ENCODE measurements around the gene ABCB4.

Gene ABCB4

DNA sequence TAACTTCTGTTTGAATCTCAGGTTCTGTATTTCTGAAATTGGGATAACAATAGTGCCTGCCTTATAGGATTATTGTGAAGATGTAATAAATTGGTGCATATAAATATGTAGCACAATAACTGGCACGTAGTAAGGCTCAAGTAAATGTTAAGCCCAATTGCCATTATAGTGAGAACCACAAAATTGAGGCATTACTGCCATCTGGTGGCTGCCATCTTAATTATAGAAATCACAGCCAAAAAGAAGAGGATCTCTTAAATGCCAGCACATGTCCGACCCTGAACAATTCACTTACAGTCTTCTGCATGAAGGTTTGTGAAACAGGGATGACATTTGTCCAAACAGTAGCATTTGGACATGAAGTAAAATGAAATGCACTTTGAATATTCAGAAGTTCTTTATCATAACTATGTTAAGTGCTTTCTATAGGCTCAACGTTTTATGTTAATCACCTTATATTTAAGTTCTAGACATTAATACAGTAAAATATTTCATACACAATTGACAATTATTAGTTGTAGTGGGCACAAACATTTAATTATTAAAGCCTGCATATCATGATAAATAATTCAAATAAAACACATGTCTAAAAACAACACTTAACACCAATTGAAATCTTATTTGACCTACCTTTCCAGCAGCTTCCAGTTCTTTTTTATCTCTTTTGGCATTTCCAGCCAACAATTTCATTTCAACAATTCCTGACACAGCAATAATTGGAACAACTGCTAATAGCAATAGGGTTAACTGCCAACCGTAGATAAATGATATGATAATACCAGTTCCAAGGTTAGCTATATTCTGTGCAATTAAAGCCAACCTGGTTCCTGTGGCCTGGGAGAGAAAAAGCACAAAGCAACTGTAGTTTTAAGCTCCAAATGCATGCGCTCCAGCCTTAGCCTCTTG is 58.5 kb downstream of the ABCB4 start:
- DNase-seq = peak; percentile 2 to 76 (median 38)

DNA sequence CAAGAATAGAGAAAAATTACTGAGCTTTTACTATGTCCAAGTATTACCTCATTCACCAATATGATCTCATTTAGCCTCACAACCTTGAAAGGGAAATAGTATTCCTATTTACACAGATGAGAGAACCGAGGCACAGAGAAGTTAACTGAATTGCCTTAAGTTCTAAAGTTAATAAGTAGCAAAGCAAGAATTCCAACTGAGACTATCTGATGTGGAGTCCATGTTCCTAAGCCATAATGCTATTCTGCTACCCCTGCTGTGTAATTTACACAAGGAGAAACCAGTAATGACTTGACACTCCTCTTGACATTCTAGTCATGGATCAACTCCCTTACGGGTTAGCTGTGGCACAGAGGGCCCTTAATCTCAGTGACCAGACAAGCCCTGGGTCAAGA is 60.7 kb downstream of the ABCB4 start:
- DNase-seq = no peak

DNA sequence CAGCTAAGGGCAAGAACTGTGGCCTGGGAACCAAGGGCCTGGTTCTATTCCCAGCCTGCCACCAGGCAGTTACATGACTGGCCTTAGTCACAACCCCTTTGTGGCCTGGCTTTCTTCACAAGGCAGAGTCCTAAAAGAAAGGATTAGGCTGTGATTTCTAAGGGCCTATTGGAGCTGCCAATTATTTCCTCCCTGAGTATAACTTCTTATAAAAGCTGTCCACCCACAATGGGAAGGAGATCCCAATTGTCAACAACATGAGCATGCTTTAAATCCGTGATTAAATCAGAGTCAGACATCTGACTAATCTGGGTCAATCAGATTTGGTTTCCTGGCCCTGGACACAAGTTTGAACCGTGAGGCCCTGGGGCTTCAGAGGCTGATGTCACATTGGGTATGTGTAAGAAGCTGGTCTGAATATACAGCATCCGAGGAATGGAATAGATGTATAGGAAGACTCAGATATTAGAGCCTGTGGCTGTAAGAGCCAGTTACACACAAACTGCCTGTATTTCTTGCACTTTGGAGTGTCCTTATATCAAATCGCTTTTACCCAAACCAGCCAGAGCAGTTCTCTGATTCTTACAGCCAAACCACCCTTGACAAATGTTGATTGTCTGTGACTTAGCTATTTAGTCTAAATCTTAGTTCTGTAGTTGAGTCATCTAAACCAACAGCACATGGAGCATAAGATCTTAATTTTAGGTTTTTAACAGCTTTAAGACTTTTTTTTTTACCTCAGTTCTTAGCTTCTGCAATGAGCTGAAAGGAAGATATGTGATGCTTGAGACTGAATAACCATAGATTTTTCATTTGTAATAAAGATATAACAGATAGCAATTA is 61.3 kb downstream of the ABCB4 start:
- no peak for DNase-seq

DNA sequence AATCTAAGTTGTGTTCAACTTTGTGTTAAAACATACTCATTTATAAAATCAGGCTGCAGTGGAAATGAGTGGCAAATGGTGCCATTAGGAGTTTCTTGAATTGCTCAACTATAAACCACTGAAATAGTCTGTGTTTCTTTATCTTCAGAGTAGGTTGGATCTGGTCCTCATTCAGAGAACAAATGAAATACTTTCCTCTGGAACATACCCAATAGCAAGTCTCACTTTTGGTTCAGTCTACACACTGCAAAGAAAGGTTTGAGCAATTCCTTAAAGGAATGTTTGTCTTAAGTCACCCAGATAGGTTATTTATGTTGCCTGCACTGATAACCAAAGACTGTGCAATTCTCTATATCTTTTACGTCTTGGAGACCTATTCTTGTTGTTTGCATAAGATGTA is 62.5 kb downstream of the ABCB4 start:
- no peak for DNase-seq

DNA sequence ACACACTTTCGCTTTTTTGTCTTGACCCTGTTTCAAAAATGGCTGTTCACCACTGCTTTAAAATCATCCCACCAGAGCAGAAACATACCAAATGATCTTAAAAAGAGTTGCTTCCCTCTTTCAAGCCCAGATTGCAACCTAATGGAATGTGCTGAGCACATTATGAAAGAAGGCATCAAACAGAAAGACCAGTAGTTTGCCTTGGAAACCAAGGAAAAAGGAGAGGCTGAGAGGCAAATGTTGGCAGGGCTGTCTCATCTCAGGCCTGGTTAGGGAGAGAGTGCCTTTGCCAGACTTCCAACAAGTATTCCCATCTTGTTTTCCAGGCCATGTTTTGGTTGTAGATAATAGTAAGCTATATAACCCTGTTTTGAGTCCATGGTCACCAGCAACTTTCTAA is 64.3 kb downstream of the ABCB4 start:
- no peak for DNase-seq

DNA sequence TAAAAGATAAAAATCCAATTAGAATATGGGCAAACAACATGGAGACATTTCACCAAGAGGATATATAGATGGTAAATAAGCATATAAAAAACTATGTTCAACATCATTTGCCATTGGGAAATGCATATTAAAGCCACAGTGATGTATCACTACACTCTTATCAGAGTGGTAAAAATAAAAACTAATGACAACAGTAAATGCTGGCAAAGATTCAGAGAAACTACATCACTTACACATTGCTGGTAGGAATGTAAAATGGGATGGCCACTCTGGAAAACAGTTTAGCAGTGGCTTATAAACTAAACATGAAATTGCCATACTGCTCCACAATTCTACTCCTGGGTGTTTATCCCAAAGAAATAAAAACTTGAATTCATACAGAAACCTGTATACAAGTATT is 70.8 kb downstream of the ABCB4 start:
- no peak for DNase-seq

DNA sequence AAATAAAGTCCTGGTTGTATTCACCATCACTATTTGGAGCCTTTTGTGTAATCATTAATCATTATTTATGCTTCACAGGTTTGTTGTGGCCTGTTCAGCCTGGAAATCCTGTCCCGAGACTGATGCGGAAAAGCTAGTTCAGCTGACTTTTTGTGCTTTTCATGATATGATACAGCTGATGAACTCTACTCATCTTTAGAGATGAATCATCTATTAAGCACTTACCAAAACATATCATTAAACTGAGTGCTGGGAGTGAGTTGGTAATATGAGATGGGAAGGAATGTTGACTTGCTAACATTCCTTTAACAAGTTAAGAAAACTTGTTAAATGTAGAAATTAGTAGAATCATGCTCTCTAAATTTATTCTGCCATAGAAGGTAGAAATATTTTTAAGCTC is 77.0 kb downstream of the ABCB4 start:
- DNase-seq = no peak

DNA sequence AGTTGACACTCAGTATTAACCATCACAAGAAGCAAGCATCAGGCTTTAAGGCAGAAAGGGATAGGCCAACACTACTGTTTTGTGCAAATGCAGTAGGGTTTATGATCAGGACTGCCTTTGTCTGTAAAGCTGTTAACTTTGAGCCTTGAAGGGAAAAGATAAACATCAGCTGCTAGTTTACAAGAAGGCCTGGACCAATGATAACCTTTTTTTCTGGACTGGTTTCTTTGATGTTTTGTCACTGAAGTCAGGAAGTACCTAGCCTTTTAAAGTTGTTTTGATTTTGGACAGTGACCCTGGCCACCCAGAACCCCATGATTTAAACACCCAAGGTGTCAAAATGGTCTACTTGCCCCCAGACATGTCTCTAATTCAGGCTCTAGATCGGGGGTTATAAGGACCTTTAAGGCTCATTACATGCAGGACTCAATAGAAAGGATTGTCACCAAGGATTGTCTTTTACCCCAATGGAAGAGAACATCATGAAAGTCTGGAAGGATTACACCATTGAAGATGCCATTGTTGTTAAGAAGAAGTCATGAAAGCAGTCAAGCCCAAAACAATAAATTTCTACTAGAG is 79.9 kb downstream of the ABCB4 start:
- no peak for DNase-seq

DNA sequence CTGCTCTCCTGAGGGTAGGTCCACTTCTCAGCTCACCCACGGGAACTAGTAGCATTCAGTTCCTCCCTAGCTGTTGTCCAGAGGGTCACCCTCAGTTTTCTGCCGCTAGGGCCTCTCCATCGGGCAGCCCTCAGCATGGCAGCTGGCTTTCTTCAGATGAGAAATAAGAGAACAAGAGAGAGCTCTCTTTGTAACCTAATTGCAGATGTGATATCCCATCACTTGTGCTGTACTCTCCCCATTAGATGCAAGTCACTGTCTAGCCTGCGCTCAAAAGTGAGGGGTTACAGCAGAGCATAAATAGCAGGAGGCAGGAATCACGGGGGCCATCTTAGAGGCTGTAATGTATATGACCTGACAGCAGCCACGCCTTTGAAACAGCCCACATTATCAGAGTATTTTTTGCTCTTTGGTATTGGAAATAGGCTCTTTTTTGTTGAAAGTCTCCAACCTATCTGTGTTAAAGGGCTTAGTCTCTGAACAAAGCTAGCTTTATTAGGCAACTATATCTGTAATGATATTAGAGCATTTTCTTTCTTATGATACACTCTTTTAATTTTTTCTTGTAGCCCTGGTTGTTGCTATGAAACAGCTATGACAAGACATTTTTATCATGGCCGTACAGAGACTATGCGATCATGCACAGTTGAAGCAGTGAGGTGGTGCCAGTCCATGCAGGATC is 84.3 kb downstream of the ABCB4 start:
- DNase-seq = no peak

DNA sequence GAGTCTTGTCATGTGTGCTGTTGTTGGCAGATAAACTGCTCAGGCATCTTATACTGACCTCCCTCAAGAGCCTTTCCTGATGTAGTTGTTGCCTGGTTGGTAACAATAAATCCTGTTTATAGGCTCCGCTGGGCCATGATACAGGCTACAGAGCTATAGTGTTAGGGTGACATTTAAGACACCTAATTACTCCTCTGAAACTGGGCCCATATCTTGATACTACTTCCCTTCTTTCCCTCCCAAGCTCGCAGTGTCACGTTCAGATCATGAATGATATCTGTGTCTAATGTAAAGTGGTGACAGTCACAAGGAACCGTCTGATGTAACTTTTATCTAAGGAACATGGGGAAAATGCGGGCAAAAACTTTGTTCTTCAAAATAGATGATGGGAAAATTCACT is 94.6 kb downstream of the ABCB4 start:
- no peak for DNase-seq

DNA sequence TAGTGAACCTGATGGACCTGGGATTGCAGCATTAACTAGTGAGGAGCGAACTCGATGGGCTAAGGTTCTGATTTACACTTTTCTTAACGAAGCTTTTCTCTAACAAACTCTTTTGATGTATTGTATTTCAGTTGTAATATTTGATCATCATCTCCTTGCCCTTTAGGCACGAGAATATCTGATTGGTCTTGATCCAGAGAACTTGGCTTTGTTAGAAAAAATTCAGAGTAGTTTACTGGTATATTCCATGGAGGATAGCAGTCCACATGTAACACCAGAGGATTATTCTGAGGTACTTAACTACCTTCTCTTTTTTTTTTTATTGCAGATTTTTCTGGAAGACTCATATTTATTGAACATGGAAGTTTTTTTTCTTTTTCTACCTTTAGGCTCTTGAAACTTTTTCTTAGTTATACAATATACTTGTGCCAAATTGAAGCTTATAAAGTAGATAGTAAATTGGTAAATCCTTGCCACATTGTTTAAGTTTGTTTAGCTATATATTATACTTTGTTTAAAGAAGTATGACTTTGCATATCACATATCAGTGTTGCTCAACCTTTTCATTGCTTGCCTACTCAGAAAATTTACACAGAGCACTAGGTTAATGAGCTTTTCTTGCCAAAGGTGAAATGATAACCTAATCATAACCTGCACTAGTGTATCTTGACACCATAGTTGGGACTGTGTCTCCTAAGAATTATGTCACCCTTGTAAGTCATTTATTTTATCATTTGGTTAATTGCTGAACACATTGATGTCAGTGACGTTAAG is 99.6 kb downstream of the ABCB4 start:
- no peak for DNase-seq

DNA sequence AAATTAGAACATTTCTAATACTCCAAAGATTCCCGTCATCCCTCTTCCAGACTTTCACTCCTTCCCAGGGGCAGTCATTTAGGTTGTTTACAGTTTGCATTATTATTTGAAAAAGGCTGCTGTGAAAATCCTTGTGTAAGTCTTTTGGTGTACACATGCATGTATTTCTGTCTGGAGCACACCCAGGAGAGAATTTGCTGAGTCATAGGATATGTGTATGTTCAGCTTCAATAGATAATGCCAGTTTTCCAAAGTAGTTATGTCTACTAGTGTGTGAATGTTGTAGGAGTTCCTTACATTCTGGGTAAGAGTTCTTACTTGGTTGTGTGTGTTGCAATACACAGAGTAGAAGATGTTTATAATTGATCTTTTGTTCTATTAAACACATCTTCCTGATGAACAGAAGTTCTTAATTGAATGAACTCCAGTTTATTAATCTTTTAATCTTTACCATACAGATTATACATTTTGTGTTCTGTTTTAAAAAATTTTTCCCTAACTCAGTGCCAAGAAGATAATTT is 104.8 kb downstream of the ABCB4 start:
- DNase-seq = no peak

DNA sequence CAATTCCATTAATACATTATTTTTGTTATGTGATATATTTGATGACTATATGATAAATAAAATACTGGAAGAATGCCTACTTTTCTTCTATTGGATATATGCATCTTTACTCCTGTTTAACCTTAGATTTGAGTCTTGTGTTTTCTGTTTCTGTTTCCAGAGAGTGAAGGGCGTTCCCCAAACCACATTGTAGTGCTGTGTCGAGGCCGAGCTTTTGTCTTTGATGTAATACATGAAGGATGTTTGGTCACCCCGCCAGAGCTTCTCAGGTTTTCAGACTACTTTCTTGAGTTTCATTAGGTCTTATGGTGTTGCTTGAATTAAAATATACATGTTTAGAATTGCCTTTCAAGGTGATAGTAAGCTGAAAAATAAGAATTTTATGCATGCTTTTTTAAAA is 106.3 kb downstream of the ABCB4 start:
- peak in 1 of 6 experiments; percentile 5 for DNase-seq

DNA sequence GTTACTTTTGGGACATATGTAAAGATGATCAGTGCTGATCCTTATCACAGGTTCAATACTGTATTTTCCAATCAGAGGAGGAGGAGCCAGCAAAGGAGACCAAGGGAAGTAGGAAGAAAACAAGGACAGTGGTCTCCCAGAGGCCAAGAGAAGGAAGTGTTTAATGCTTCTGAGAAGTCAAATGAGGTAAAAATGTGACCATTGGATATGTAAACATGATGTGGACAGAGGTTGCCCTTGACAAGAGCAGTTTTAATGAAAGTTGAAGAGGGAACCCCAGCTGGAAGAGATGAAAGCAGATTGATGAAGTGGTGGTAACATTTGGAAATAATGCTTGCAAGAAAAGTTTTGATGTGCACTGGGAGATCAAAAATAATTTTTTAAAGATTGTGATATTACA is 111.2 kb downstream of the ABCB4 start:
- DNase-seq = no peak

DNA sequence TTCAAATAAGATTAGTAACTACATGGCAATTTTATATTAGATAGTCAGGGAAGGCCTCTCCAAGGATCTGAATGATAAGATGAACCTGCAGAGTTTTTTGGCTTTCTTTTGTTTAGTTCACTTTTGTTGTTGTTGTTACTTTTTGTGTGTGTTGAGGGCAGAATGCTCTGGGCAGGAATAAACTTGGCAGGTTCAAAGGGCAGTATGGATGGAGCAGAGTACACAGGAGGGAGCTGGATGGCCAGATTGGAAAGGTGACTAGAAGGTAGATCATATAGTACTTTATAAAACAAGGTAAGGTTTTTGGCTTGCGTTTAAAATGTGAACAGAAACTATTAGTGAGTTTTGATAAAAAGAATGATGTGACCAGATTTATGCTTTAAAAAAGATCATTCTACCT is 112.1 kb downstream of the ABCB4 start:
- no peak for DNase-seq

DNA sequence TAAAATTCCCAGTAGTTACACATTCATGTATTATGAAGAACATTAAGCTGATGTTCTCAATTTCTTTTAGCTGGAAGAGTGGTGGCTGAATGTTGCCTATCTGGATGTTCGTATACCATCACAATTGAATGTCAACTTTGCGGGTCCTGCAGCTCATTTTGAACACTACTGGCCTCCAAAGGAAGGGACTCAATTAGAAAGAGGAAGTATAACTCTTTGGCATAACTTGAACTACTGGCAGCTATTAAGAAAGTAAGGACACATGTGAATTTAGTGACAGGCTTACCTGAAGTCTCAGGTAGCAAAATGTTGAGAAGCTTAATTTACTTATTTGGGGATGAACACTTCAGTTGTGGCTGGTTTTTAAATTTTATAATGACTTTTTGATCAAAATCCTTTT is 114.2 kb downstream of the ABCB4 start:
- DNase-seq = no peak

DNA sequence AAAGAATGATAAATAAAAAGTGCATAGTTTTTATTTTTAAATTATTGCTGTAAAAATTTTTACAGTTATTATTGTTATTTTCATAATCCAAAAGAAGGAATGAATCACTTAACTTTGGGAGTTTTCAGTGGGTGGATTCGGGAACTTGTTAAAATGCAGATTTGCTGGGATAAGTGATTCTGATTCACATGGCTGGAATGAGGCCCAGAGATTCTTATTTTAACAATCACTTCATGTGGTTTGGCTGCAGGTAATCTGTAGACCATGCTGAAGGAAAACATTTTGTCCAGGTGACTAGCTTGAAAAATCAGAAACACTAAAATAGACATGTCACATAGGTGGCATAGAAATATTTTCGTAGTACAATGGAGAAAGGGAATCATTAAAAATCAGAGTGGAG is 116.1 kb downstream of the ABCB4 start:
- DNase-seq = no peak

DNA sequence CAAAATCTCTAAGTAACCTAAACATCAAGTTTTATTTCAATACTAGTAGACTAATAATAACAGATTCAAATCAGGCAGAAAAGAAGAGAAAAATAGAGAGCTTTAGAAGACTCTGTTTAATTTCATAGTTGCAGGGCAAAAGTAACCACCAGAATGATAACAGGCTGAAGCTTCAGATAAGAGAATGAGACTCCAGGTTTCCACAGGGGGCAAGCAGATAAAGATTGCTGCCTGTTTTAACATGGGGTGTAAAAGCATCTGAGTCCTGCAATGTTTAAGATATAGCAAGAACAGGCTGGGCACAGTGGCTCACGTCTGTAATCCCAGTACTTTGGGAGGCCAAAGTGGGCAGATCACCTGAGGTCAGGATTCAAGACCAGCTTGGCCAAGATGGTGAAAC is 119.0 kb downstream of the ABCB4 start:
- DNase-seq = no peak

DNA sequence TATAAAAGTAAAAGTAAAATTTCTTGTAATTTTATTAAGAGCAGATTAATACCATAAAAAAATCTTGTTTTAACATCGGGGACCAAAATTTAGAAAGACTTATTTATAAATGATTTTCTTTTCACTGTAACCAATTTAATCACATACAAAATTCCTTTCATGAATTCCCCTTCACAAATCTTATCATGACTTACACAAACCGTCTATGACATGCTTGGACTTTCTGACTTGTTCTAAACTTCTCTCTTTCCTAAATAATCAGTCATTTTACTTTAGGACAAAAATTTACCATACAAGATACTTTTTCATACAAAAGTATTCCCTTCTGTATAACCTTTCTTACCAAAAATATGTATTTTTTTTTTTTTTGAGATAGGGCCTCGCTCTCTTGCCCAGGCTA is 120.7 kb downstream of the ABCB4 start:
- DNase-seq = no peak

Measured in stimulated activated naive CD4-positive, alpha-beta T cell (primary cell).